ENCODE measurements around the gene TLR10.

TLR10 gene

DNA sequence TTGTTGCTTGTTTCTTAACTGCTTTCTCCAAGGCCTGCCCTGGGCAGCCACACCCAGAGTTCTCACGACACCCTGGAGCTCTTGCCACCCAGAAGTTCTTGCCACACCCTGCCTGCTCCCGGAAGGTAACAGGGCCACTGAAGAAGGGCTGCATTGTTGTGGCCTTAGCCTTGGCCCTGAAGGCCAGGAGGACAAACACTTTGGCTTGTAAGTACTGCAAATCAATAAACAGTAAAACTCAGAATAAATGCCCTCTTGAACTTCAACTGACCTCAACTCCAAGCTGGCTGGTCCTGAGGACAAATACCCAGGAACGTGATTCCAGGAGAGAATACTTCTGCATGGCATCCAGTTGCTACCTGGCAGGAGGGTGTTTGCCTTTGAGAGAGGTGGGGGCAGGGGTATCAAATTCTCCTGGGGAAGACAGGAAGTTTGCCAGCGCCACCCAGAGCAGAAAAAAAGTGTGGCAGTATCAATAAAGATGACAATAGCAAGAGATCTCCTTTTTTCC, 54.1 kb downstream of the TLR10 start:
- DNase-seq (ENCODE audit: low spot score), result no peak

DNA sequence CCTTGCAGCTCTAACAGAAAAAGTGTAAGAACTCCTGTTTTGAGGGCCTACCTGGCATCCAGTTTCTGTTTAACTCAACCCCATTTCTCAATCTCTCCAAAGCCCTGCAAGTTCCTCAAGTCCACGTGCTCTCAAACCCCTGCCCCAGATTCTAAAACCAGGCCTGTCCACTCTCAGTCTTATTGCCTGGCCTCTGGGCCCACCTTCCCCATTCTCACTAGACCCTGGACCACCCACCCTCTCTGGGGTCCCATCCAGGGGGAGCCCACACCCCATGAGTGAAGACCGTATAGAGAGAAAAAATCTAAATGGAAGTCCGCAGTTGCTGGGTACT, 58.3 kb downstream of the TLR10 start:
- DNase-seq (ENCODE audit: low spot score), result no peak

DNA sequence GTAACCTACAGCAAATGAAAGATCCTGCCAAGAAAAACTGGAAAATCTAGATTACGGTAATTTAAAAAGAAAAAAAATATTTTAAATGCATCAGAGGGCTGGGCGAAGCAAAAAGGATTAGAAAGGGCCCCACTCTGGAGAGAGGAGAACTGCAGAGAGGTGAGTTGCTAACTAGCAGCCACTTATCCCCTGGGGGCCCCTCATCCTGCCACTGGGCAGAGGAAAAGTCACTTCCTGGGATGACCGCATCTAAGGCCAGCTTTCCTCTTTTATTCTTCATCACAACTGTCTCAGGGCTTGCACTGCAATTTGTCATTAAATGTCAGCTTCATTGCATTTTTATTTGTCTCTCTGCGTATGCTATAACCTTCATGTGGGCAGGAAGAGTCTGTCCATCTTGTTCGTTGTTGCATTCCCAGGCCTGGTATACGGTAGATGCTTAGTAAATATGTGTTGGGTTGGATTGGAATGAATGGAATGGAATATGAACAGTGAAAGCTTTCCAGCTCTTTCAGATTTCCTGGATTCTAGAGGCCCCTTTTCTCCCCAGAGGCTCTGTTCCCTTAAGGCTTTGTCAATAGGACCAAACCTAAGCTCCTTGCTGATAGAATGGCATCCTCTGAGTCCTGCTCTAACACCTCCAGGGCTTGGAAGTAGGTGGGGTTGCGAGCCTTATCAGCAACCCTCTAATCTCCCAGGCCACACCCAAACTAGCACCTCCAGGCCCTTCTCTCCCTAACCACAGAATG, 58.9 kb downstream of the TLR10 start:
- DNase-seq (ENCODE audit: low spot score), result no peak

DNA sequence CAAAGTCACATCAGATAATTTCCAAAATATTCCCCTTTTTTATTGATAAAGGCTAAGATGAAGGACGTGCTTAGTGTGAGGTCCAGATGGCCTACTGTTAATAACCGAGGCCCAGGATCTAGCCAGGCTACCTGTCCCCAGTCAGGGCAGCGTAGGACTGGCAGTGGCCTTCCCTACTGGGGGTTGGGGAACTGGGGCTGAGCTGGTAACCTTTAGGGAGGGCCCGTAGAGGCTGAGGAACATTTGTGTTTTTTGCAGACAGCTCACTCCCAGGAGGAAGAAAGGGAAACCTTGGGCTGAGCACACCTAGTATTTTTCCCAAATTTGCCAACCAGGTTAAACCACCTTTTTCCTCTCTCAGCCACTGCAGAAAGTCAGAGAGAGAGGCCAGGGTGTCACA, 59.7 kb downstream of the TLR10 start:
- no peak for DNase-seq (ENCODE audit: low spot score)

Measured in NAMALWA (cell line).